ENCODE data around the gene RUFY3. TPM values are rescaled to one million over a fixed set of nuclear protein-coding genes. Genes with fewer than 3 reads are reported as not detected.
"Not testable (repeated sequence)": the region's sequence is repeated elsewhere in the genome, so short reads cannot be mapped to it uniquely, and the experiment has no call there.

The RUFY3 gene, protein sequence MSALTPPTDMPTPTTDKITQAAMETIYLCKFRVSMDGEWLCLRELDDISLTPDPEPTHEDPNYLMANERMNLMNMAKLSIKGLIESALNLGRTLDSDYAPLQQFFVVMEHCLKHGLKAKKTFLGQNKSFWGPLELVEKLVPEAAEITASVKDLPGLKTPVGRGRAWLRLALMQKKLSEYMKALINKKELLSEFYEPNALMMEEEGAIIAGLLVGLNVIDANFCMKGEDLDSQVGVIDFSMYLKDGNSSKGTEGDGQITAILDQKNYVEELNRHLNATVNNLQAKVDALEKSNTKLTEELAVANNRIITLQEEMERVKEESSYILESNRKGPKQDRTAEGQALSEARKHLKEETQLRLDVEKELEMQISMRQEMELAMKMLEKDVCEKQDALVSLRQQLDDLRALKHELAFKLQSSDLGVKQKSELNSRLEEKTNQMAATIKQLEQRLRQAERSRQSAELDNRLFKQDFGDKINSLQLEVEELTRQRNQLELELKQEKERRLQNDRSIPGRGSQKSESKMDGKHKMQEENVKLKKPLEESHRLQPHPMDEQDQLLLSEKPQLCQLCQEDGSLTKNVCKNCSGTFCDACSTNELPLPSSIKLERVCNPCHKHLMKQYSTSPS
- 50.7 and 58.9 TPM in 2 replicates for total RNA-seq

DNA sequence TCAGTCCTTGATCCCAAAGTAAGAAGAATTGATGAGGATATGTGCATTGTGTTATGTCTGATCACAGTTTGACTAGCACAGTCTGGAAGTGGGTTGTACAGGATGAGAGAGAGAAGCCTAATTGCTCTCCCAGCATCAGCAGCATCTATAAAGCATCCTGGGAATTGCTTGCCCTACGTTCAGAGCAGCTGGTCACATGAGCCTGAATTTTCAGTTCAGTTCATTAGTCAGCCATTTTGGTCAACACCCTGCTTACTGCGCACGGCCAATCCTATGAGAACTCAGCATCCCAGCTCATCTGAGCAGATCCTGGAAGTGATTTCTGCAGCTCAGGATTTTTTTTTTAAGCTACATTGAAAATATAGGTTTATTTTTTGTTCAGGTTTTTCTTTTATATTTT is at the start of gene RUFY3:
TSS of gene RUFY3 (plus strand) at position 218 of the 400 bp plus-strand sequence. CDS start 610 bp downstream, outside the sequence.
- peak; percentile 70 for DNase-seq

DNA sequence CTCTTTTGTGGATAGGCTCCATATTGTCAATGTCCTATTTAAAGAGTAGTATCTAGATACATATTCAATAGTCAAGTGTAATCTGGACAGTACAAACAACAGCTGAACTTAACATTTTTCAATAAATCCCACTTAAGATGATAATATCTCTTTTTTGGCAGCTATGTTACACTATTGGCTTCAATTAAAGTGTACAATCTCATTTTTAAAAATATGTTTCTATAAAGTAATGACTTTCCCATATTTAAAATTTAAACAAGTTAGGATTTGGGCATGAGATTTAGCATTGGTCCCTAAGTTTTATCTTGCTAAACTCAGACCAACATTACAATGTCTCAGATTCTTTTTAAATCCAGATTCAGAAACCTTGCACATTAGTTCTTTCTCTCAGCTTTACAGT is 47.6 kb upstream of the RUFY3 start:
- no peak for DNase-seq

DNA sequence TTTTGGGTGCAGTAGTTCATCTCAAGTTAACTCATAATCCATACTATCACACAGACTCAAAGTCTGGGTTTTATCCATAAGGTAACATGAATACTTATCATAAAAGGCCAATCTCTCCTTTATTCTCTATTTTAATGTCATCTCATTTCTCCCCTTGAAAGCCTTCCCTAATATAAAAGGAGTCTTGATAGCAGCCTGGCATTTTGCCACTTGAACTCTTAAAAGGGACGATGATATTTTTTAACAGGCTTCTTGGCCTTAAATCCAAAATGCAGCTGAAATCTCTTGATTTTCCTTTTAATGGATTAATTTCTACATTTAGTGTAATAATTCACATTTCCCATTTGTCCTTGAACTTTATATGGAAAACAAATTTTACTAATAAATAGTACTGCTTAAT is 47.0 kb upstream of the RUFY3 start:
- DNase-seq, result no peak

DNA sequence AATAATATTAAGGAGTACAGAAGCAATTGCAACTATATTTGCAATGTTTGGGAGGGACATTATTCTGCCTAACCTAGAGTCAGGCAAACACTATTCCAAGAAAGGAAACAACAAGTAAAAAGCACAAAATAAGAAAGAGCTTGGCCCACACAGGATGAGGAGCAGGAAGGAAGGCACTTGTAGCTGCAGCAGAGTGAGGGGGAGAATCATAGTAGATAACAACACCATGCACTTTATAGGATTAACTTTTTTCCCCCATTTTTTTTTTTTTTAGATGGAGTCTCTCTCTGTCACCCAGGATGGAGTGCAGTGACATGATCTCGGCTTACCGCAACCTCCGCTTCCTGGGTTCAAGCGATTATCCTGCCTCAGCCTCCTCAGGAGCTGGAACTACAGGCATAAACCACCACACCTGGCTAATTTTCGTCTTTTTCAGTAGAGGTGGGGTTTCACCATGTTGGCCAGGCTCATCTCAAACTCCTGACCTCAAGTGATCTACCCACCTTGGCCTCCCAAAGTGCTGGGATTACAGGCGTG is 45.1 kb upstream of the RUFY3 start:
- no peak for DNase-seq

DNA sequence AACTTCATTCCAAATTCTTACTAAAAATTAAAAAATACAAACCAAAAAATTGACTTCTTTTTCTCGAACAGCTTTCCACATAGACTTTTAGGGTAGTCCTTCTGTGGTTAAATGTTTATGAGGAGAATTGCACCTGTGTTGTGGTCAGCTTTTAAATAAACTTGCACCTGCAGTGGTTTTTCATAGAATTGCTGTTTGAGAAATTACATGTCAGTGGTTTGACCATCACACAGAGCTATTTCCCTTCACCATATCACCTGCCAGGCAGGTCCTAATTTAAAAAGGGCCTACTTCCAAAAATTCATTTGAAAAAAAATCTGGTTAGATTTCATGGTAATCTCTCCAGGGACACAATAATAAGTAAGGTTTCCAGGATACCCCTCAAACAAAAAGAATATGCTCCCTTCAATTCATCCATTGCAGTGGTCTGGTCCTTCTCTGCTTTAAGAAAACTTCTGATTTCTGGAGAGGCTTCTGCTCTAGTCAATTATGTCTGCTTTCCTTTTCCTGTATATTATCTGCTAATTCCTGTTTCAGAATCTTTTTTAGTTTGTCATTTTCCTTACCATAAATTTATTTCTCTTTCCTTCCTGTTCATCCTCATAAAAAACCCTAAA is 43.3 kb upstream of the RUFY3 start:
- no peak for DNase-seq

DNA sequence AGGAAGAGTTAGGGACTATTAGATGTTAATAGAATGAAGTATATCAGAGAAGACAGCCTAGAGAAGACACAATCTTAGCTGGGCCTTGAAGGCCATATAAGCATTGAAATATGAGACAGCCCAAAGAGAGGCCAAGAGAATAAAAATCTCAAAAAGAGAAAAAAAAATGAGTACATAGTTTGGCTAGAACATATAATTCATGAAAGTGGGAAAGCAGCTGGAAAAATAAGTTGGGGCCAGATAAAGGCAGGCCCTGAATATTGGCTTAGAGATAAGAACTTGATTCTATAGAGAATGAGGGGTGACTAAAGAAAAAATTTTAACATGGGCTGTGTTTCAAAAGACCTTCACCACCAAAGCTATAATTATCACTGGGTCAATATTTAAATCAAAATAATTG is 40.8 kb upstream of the RUFY3 start:
- DNase-seq, result no peak

DNA sequence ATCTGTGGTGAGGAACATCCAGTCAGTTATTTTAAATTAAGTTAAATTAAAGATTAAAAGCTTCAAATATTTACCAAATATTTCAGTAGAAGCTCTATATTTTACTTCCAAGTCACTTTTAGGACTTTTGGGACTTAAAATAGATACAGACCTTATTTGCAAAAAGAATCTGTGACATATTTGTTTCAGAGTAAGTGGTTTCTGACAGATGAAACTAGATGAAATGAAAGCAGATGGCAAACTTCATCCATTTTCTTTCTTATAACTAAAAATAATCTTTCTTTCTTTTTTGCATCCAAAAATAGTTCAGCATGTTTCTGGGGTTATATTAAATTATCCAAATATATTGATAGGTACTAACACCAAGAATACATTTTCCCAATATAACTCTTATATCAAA is 40.1 kb upstream of the RUFY3 start:
- no peak for DNase-seq

DNA sequence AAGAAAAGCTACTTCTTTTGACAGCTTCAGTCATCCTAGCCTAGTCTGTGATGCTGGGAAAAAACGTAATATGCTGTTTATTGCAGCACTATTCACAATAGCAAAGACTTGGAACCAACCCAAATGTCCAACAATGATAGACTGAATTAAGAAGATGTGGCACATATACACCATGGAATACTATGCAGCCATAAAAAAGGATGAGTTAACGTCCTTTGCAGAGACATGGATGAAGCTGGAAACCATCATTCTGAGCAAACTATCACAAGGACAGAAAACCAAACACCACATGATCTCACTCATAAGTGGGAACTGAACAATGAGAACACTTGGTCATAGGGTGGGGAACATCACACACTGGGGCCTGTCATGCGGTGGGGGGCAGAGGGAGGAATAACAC is 39.6 kb upstream of the RUFY3 start:
- not testable (repeated sequence) for DNase-seq

DNA sequence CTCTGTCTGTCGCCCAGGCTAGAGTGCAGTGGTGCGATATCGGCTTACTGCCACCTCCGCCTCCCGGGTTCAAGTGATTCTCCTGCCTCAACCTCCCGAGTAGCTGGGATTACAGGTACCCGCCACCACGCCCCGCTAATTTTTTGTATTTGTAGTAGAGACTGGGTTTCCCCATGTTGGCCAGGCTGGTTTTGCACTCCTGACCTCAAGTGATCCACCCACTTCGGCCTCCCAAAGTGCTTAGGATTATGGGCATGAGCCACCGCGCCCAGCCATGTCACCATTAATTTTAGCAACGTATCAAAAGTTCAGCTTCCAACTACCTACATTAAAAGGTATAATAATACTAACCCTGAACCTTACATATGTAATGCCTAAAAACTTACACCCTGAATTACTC is 34.4 kb upstream of the RUFY3 start:
- no peak for DNase-seq

DNA sequence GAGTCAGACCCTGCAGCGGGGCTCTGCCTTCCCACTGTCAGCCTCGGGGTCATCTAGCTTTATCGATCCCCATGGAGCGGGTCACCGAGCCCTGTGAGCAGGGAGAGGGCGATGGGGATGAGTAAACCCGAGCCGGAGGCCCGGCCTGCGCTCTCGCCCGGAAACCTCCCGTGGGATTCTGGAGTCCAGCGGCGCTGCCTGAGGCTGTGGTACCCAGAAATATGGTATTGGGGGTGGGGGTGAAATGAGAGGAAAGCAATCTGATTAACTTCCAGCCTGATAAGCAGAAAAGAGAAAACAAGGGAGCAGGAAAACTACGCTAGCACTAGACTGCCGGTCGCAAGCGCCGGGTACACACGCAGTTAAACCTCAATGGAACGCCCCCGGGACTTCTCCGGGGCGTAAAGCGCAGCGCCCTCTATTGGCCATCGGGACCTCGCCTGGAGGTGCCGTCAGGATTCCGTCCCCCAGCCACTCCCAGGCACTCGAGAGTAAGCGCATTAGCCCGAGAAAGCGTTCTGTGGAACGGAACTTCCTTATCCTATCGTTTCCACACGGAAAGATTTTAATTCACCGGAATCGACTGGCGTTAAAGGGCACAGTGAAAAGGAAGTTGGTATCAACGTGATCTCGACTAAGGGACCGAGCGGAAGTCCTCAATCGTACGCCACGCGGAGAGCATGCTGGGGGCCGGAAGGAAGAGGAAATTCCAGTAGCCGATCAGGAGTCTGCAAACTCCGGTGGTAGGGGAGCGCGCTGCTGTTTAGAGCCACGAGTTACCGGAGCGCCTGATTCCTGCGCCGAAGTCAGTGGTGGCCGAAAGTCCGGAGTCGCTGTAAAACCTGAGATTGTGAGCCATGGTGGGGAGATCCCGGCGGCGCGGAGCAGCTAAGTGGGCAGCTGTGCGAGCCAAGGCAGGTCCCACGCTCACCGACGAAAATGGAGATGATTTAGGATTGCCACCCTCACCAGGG is 33.7 kb upstream of the RUFY3 start, which contains the start of gene UTP3:
TSS of gene UTP3 (plus strand) at position 712 of the 974 bp plus-strand sequence. CDS start at position 858, 146 bp downstream.
- DNase-seq, result peak; percentile 98

DNA sequence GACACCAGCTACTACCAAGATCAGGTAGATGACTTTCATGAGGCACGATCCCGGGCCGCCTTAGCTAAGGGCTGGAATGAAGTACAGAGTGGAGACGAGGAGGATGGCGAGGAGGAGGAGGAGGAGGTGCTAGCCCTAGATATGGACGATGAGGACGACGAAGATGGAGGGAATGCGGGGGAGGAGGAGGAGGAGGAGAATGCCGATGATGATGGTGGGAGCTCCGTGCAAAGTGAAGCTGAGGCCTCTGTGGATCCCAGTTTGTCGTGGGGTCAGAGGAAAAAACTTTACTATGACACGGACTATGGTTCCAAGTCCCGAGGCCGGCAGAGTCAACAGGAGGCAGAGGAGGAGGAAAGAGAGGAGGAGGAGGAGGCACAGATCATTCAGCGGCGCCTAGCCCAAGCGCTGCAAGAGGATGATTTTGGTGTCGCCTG is 33.0 kb upstream of the RUFY3 start:
- DNase-seq, result no peak

DNA sequence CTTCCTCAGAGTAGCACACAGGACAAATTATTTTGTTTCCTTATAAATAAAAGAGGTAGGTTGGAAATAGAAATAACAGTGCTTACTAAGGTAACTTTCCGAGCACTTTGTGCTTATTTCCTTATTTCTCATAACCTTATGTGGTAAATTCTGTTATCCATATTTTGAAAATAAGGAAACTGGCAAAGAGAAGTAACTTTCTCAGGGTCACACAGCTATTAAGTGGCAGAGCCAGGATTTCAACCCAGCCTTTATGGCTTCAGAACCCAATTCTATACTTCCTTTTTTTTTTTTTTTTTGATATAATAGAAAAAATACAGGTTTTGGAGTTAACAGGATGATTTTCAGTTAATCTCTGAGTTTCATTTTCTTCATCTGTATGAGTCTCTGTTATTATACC is 30.1 kb upstream of the RUFY3 start:
- no peak for DNase-seq

DNA sequence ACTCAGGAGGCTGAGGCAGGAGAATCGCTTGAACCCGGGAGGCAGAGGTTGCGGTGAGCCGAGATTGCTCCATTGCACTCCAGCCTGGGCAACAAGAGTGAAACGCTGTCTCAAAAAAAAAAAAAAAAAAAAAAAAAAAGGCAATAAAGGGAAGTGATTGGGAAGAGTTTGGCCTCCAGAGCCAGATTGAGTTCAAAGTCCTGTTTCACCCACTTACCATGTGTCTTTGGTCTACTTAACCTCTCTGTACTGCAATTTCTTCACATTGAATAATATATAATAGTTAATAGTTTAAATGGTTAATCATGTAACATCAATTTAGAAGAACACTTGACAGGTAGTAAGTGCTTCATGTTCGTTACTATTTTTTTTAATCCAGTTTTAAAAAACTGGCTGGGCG is 27.1 kb upstream of the RUFY3 start:
- not testable (repeated sequence) for DNase-seq

DNA sequence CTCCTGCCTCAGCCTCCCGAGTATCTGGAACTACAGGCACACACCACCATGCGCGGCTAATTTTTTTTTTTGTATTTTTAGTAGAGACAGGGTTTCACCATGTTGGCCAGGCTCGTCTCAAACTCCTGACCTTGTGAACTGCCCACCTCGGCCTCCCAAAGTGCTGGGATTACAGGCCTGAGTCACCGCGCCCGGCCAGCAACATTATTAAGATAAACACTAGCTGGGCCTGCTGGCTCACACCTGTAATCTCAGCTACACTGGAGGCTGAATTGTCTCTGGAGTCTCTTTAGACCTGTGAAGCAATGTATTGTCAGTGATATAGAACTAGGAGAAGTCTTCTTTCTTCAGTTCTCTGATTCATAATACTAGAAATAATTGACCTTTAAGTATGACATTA is 23.3 kb upstream of the RUFY3 start:
- not testable (repeated sequence) for DNase-seq

DNA sequence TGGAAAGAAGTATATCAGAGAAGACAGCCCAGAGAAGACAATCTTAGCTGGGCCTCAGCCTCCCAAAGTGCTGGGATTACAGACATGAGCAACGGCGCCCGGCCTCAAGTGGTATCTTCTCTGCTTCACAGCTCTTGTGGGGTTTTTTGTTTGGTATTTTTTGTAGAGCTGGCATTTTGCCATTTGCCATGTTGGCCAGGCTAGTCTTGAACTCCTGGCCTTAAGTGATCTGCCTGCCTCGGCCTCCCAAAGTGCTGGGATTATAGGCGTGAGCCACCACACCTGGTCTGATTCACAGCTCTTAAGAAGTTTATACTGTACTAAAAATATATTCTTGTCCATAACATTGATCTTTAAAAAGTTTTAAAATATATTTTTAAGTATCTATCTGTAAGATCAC is 21.1 kb upstream of the RUFY3 start:
- no peak for DNase-seq

DNA sequence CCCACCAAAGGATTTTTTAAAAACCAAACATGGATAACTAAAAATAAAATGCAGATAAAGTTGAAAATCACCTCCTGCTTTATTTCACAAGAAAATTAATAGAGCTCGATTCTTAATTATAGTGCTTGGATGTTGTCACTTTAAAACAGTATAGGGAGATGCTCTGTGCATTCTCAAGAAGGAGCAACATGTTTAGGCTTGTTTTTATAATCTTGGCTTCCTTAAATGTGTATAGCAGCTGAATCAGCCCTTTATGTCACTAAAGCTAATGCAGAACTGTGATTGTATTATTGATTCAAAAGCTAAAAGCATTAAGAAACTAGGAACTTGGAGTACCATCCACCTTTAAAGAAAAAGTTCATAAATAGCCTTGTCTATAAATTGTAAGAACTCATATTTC is 20.5 kb upstream of the RUFY3 start:
- no peak for DNase-seq

DNA sequence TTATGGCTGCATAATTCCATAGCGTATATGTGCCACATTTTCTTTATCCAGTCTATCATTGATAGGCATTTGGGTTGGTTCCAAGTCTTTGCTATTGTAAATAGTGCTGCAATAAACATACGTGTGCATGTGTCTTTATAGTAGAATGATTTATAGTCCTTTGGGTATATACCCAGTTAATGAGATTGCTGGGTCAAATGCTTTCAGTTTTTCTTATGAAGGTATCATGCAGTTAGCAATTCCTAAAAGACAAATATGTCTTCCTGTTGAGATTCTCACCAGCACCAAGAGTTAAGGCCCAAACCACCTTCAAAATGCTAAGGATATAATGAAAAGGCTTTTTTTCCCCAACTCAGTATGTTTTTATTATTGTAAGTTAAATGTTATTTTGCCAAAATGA is 19.2 kb upstream of the RUFY3 start:
- DNase-seq, result not testable (repeated sequence)

DNA sequence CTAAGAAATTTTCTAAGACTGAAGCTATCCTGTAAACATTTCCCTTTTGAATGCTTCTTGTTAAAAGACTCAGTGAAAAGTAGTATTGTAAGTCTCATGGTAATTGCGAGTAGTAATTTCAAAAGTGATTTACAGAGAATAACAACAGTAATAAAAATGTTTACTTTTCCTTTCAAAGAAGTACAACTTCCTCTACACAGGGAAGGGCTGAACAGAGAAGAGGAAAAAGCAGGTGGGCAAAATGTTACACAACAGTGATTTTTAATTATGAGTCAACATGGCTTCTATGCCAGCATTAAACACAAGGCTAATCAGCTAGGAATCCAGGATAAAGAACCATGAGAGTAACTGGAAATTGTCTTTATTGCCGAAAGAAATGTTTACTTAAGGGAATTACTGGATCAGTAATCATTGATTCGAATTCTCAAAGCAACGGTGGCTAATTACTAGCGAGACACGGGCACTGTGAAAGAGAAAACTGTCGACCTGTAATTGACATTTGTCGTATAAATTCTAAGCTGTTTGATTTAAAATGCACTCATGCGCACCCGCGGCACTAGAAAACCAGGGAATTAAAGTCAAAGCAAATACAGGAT is 18.0 kb upstream of the RUFY3 start:
- DNase-seq, result peak; percentile 43

DNA sequence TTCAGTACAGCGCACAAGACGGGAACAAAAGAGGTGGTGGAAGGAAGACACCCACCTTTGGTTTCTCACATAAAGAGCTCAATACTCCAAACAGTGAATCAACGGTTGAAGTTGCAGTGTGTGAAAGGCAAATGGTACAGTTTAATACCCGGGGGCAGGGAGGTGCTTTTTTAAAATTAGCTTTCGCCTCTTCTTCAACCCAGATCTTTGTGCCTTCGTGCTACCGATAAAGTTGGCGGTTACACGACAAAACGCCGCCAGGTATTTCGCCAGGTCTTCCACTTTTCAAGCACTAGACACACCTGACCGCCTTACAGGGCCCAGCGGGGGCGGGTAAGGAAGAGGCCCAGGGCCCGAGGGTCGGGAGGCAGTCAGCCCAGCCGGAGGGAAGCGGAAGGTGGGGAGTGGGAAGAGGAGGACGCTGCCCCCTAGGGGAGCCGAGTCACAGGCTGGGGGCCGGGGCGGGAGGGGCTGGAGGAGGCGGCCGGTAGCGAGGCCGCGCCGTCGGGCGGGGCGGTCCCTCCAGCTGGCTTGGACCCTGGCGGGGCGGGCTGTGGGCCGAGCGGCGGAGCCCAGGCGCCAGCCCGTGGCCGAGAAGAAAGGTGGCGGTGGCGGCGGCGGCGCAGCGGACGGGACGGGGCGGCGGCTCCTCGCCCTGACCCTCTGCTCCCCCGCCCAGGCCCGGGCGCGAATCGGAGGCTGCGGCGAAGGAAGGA is 17.4 kb upstream of the RUFY3 start:
- DNase-seq, result peak; percentile 88

DNA sequence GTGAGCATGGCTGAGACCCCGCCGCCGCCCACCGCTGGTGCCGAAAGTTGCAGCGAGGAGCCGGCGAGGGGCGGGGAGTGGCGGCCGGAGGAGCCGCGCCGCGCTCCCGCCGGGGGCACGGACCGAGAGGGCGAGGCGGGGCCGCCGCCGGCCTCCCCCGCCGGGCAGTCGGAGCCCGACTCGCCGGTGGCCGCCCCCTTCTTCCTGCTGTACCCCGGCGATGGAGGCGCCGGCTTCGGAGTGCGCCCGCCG is 16.9 kb upstream of the RUFY3 start:
- no peak for DNase-seq

Measured in dermis blood vessel endothelial cell (primary cell).